Heart right ventricle (tissue), 16 donors: ENCODE measurements around the gene HAO1. TPM values are rescaled to one million over a fixed set of nuclear protein-coding genes. Genes with fewer than 3 reads are reported as not detected.

Experiments used
- ATAC-seq, 8 donors: fragments of 200-7000 bp; cut with Tn5 transposase; one replicate each; pipeline ENCODE4 v1.9.1; 2020; ENCODE audit warnings: mild to moderate bottlenecking in 8 of 8, moderate library complexity in 8 of 8, moderate number of reproducible peaks in 1 of 8
- DNase-seq, 2 donors: peaks; one replicate each; pipeline ENCODE4 v3.0.0-alpha.2; 2020
- H3K27ac ChIP-seq, 10 donors: fragments of 200-600 bp; sonication (generic) in 2 of 10; one replicate each; pipeline versions ENCODE4 v1.5.0 to v1.8.0; 2020 to 2022; ENCODE audit warnings: mild to moderate bottlenecking in 3 of 10
- H3K27me3 ChIP-seq, 7 donors: fragments of 200-600 bp; one replicate each; pipeline ENCODE4 v1.8.0; 2021 to 2022; ENCODE audit warnings: mild to moderate bottlenecking in 2 of 7
- H3K36me3 ChIP-seq, 9 donors: fragments of 200-600 bp; sonication (generic) in 1 of 9; one replicate each; pipeline versions ENCODE4 v1.5.0 to v1.8.0; 2020 to 2022; ENCODE audit warnings: mild to moderate bottlenecking in 2 of 9
- H3K4me1 ChIP-seq, 9 donors: fragments of 200-600 bp; sonication (generic) in 1 of 9; one replicate each; pipeline versions ENCODE4 v1.5.0 to v1.8.0; 2020 to 2022; ENCODE audit warnings: mild to moderate bottlenecking in 4 of 9
- H3K4me3 ChIP-seq, 10 donors: fragments of 200-600 bp; sonication (generic) in 2 of 10; one replicate each; pipeline versions ENCODE4 v1.5.0 to v1.8.0; 2020 to 2022; ENCODE audit warnings: mild to moderate bottlenecking in 7 of 10, moderate library complexity in 2 of 10
- H3K9me3 ChIP-seq, 11 donors: fragments of 200-600 bp in 10 of 11; sonication (generic) in 2 of 11; one replicate each; pipeline versions ENCODE4 v1.5.0 to v1.8.0; 2013 to 2022; ENCODE audit warnings: mild to moderate bottlenecking in 2 of 11, control low read depth in 1 of 11, moderate library complexity in 1 of 11
- CTCF ChIP-seq, 9 donors: fragments of 200-600 bp; sonication (generic) in 2 of 9; IDR thresholded peaks; one replicate each; pipeline versions ENCODE4 v1.5.0 to v1.8.0; 2021 to 2022; ENCODE audit warnings: antibody characterized with exemption in 9 of 9, mild to moderate bottlenecking in 5 of 9, moderate library complexity in 1 of 9
- WGBS, 2 donors: extraction: QIAGEN DNeasy Blood & Tissue Kit; methylation state at CpG; one replicate each; pipeline ENCODE4 v1.1.7; 2013; ENCODE audit warnings: inconsistent platforms in 1 of 2; 5-methylcytosine and 5-hydroxymethylcytosine counted together
- intact Hi-C, 10 donors: fragments of 100-400 bp; cut with DNase I; formaldehyde crosslinking; loops; one replicate each; pipeline versions ENCODE4 v1.11.1 to v1.14.2; 2022
- polyA plus RNA-seq, 2 donors: library from polyadenylated mRNA; stranded (reverse); fragments of 200-250 nt; gene quantifications; one replicate each; pipeline ENCODE4 v1.2.3, GENCODE V29; 2013
- total RNA-seq, 10 donors: library from RNA; stranded (reverse); fragmentation: NEBNext Ultra II Directional in 3 of 10; extraction: Animal tissue kit (Norgen Biotek cat#: 25700) in 3 of 10; gene quantifications; one replicate each; pipeline versions ENCODE4 v1.2.1 to v1.2.4, GENCODE V29; 2021 to 2023
- donor health status: Arrhythmogenic right ventricular cardiomyopathy.
- donor health status: ischemic (EF 13 %, LVEDD 7.1; RV severe dilation, severe dysfunction).
- donor health status: healthy with polysubstance abuse.
- donor health status: DM: no; HTN: yes; CAD: no.
- donor health status: DM: no; HTN: no; CAD: no.
- donor health status: ischemic (EF 25% LVEDD 6.9; RV normal size, moderate dysfunction).
- donor health status: ischemic (EF 25% LVEDD 5.7; RV mildly dilated, moderate dysfunction).
- donor health status: healthy.
- donor health status: DM: yes; HTN: yes; CAD: no.
- donor health status: Ischemic cardiomyopathy.
- donor health status: ischemic (EF 35%, LVEDD 5.7; RV mildly dilated, moderate dysfunction).
- donor health status: nonischemic (EF 11% LVEDD 7.7; RV severe dilation, severe dysfunction).
- donor health status: DM: yes; HTN: yes; CAD: no.
- donor health status: PGD.
- donor health status: ischemic (EF 29% LVEDD 5.4; RV normal size, mild dysfunction).
- donor health status: nonischemic (EF 23%, LVEDD 6.1; RV moderate dilation, normal function).

The HAO1 gene
- total and polyA plus RNA-seq, 12 donors: not detected

GRCh38 chr20:7981374-7981773, 41.1 kb upstream of the HAO1 start:
- no peak for TF ChIP-seq CTCF (IDR thresholded peaks at IDR 0.05)
- Histone ChIP-seq H3K27ac (no peak overlapping the region), H3K36me3 (peaks cover 0 to 91% (median 26%) of the 10 kb centered on the region in 9 donors), H3K4me3 (no peak overlapping the region), H3K4me1 (peaks cover 0 to 15% (median 5%) of the 10 kb centered on the region in 9 donors), H3K9me3 (no peaks in the 10 kb centered on the region), H3K27me3 (no peaks in the 10 kb centered on the region)
- intact Hi-C loops: no loop called here
- ATAC-seq: no peak
- no peak for DNase-seq

GRCh38 chr20:7980332-7981046, 40.2 kb upstream of the HAO1 start:
- H3K4me3 ChIP-seq: no peak overlapping the region
- peaks cover 0 to 82% (median 24%) of the 10 kb centered on the region in 9 donors for H3K36me3 ChIP-seq
- no peaks in the 10 kb centered on the region for H3K27me3 ChIP-seq
- ATAC-seq: peak in 4 of 8 donors; percentile 42 to 60 (median 50)
- peaks cover 0 to 9% (median 5%) of the 10 kb centered on the region in 9 donors for H3K4me1 ChIP-seq
- intact Hi-C loops: no loop called here
- WGBS, 2 donors: 63 to 70% methylated on average over 10 of the region's 10 CpGs
- no peaks in the 10 kb centered on the region for H3K9me3 ChIP-seq
- peak in 7 of 9 donors; percentile 36 to 55 (median 41) for TF ChIP-seq CTCF (IDR thresholded peaks at IDR 0.05)
- no peak for DNase-seq
- H3K27ac ChIP-seq: no peak overlapping the region

- 94 to 96% methylated on average over 5 of the region's 5 CpGs for WGBS, 2 donors
- intact Hi-C loops: no loop called here
Measured at GRCh38 chr20:7977709-7978108, 37.5 kb upstream of the HAO1 start.

GRCh38 chr20:7975851-7976414, 35.7 kb upstream of the HAO1 start:
- H3K4me1 ChIP-seq: no peaks in the 10 kb centered on the region
- intact Hi-C loops: no loop called here
- no peak overlapping the region for H3K4me3 ChIP-seq
- WGBS, 2 donors: 72 to 74% methylated on average over 9 of the region's 9 CpGs
- H3K27me3 ChIP-seq: peaks cover 0 to 4% (median 0%) of the 10 kb centered on the region in 7 donors
- no peak for TF ChIP-seq CTCF (IDR thresholded peaks at IDR 0.05)
- H3K9me3 ChIP-seq: no peaks in the 10 kb centered on the region
- ATAC-seq: peak in 1 of 8 donors; percentile 30
- H3K27ac ChIP-seq: no peak overlapping the region
- H3K36me3 ChIP-seq: peaks cover 0 to 37% (median 7%) of the 10 kb centered on the region in 9 donors
- no peak for DNase-seq

More at GRCh38 chr20:7977709-7978108, 37.5 kb upstream of the HAO1 start:
- no peak overlapping the region for H3K27ac ChIP-seq
- TF ChIP-seq CTCF (IDR thresholded peaks at IDR 0.05): no peak
- DNase-seq (no peak), ATAC-seq (no peak)
- H3K27me3 ChIP-seq: no peaks in the 10 kb centered on the region
- no peaks in the 10 kb centered on the region for H3K9me3 ChIP-seq
- H3K4me3 ChIP-seq: no peak overlapping the region
- no peaks in the 10 kb centered on the region for H3K4me1 ChIP-seq
- H3K36me3 ChIP-seq: peaks cover 0 to 55% (median 21%) of the 10 kb centered on the region in 9 donors
